CD4-positive, alpha-beta T cell (primary cell): ENCODE measurements around the gene CCDC116. TPM values are rescaled to one million over a fixed set of nuclear protein-coding genes. Genes with fewer than 3 reads are reported as not detected.
"Not testable (repeated sequence)": the region's sequence is repeated elsewhere in the genome, so short reads cannot be mapped to it uniquely, and the experiment has no call there.

Experiments
- ATAC-seq: fragments of 200-7000 bp; cut with Tn5 transposase; one replicate; pipeline ENCODE4 v1.10.0; 2022; ENCODE audit warnings: mild to moderate bottlenecking; ENCODE audit not compliant: poor library complexity
- CTCF ChIA-PET: fragments of 350-600 bp; sonication (Branson Sonifier 250); formaldehyde crosslinking; loops from one replicate; lab custom pipeline; 2021; ENCODE audit warnings: antibody characterized with exemption, inconsistent platforms; lab: Charles Lee
- POLR2A ChIA-PET: fragments of 350-600 bp; sonication (Branson Sonifier 250); formaldehyde crosslinking; loops from one replicate; lab custom pipeline; 2021; ENCODE audit warnings: antibody characterized with exemption, inconsistent platforms; lab: Charles Lee
- DNase-seq, 14 experiments: peaks; one replicate each; pipeline ENCODE4 v3.0.0-alpha.2; 2013 to 2020; ENCODE audit warnings: mixed read lengths in 2 of 14
- H3K27ac ChIP-seq, 2 donors: one replicate each; pipeline versions ENCODE4 v1.5.1 to v1.7.0; 2013; ENCODE audit warnings: low read length in 2 of 2, low read depth in 1 of 2, mild to moderate bottlenecking in 1 of 2
- H3K27me3 ChIP-seq, 2 experiments: 1 replicate in 1 of 2; 2 replicates in 1 of 2; pipeline versions ENCODE4 v1.6.1 to v1.7.0; 2013; ENCODE audit warnings: low read length in 2 of 2, control low read depth in 1 of 2, mild to moderate bottlenecking in 1 of 2, moderate library complexity in 1 of 2; ENCODE audit not compliant: insufficient read depth in 2 of 2, control insufficient read depth in 1 of 2
- H3K36me3 ChIP-seq: one replicate; pipeline ENCODE4 v1.6.1; 2013; ENCODE audit warnings: low read length, control low read depth; ENCODE audit not compliant: insufficient read depth
- H3K4me1 ChIP-seq: one replicate; pipeline ENCODE4 v1.6.1; 2013; ENCODE audit warnings: low read length, control low read depth; ENCODE audit not compliant: insufficient read depth
- H3K4me3 ChIP-seq: one replicate; pipeline ENCODE4 v1.5.1; 2013; ENCODE audit warnings: mild to moderate bottlenecking, low read length, moderate library complexity
- H3K9me3 ChIP-seq, 2 experiments: 1 replicate in 1 of 2; 2 replicates in 1 of 2; pipeline versions ENCODE4 v1.6.1 to v1.7.0; 2013; ENCODE audit warnings: low read length in 2 of 2, mild to moderate bottlenecking in 2 of 2, control low read depth in 1 of 2, moderate library complexity in 1 of 2; ENCODE audit not compliant: control insufficient read depth in 1 of 2, insufficient read depth in 1 of 2
- H3K27ac Mint-ChIP-seq: one replicate; pipeline ENCODE4 v1.8.0; 2020; ENCODE audit warnings: mixed read lengths
- H3K27me3 Mint-ChIP-seq: one replicate; pipeline ENCODE4 v1.8.0; 2021; ENCODE audit warnings: mixed read lengths
- H3K36me3 Mint-ChIP-seq: one replicate; pipeline ENCODE4 v1.8.0; 2021; ENCODE audit warnings: low read depth, mixed read lengths
- H3K4me1 Mint-ChIP-seq: one replicate; pipeline ENCODE4 v1.8.0; 2021; ENCODE audit warnings: low read depth, mixed read lengths
- H3K4me3 Mint-ChIP-seq: one replicate; pipeline ENCODE4 v1.8.0; 2020; ENCODE audit warnings: mild to moderate bottlenecking, mixed read lengths
- H3K9me3 Mint-ChIP-seq: one replicate; pipeline ENCODE4 v1.8.0; 2020; ENCODE audit warnings: mixed read lengths
- CTCF ChIP-seq: fragments of 200-600 bp; IDR thresholded peaks from one replicate; pipeline ENCODE4 v1.8.0; 2022; ENCODE audit warnings: antibody characterized with exemption, mild to moderate bottlenecking
- intact Hi-C, 2 experiments: fragments of 100-400 bp; cut with DNase I in 1 of 2; cut with micrococcal nuclease in 1 of 2; formaldehyde crosslinking; loops; one replicate each; pipeline versions ENCODE4 v1.15.1 to v1.9.0; 2023 to 2025; cut with DNase I, micrococcal nuclease
- total RNA-seq, 174 experiments: library from RNA in 2 of 174; stranded (reverse) in 2 of 174; gene quantifications; one replicate each; pipeline ENCODE4 v1.2.3 and lab custom pipeline; 2021 to 2026

The CCDC116 gene
- total RNA-seq, 2 experiments from 2014 or later: 0.14 to 0.20 TPM

GRCh38 chr22:21594865-21595452, 37.6 kb upstream of the CCDC116 start:
- no peak overlapping the region for H3K27ac ChIP-seq
- peaks cover 58% of the 10 kb centered on the region for H3K36me3 ChIP-seq
- ATAC-seq (no peak), DNase-seq (no peak)
- intact Hi-C loops: no loop called here
- CTCF ChIA-PET: no interaction called here
- peaks cover 69% of the 10 kb centered on the region for H3K4me1 Mint-ChIP-seq
- POLR2A ChIA-PET: no interaction called here
- H3K9me3 Mint-ChIP-seq: no peaks in the 10 kb centered on the region
- no peak for TF ChIP-seq CTCF
- no peaks in the 10 kb centered on the region for H3K27me3 ChIP-seq
- peaks cover 74% of the 10 kb centered on the region for H3K36me3 Mint-ChIP-seq
- no peaks in the 10 kb centered on the region for H3K27me3 Mint-ChIP-seq
- no peak overlapping the region for H3K4me3 Mint-ChIP-seq
- H3K9me3 ChIP-seq: no peaks in the 10 kb centered on the region
- H3K27ac Mint-ChIP-seq: peak overlapping the region; percentile 25
- H3K4me1 ChIP-seq: peaks cover 31% of the 10 kb centered on the region
- H3K4me3 ChIP-seq: no peak overlapping the region

GRCh38 chr22:21596356-21597135, 36.0 kb upstream of the CCDC116 start:
- peaks cover 21% of the 10 kb centered on the region for H3K4me1 ChIP-seq
- peaks cover 65% of the 10 kb centered on the region for H3K36me3 Mint-ChIP-seq
- H3K27me3 ChIP-seq, CTCF ChIA-PET, intact Hi-C loops, H3K9me3 ChIP-seq, H3K9me3 Mint-ChIP-seq, H3K4me3 Mint-ChIP-seq, H3K4me3 ChIP-seq, H3K27ac ChIP-seq, H3K27ac Mint-ChIP-seq, ATAC-seq, DNase-seq, H3K27me3 Mint-ChIP-seq: not testable (repeated sequence)
- H3K36me3 ChIP-seq: peaks cover 53% of the 10 kb centered on the region
- POLR2A ChIA-PET: interaction anchor here (1.2 kb wide), 1 partner anchor 33 kb away, joined by 3 read pairs; the partner anchor contains the start of gene YDJC
- peaks cover 56% of the 10 kb centered on the region for H3K4me1 Mint-ChIP-seq

- Mint-ChIP-seq H3K4me1 (peaks cover 52% of the 10 kb centered on the region), H3K9me3 (no peaks in the 10 kb centered on the region), H3K27ac (peak overlapping the region; percentile 32), H3K36me3 (peaks cover 57% of the 10 kb centered on the region), H3K4me3 (no peak overlapping the region), H3K27me3 (no peaks in the 10 kb centered on the region)
- CTCF ChIA-PET: interaction anchor here (1.2 kb wide), 1 partner anchor 45 kb away, joined by 4 read pairs; no protein-coding TSS in a partner anchor
- TF ChIP-seq CTCF: no peak
- H3K9me3 ChIP-seq: no peaks in the 10 kb centered on the region
- DNase-seq (no peak), ATAC-seq (no peak)
- POLR2A ChIA-PET: no interaction called here
- no peak overlapping the region for H3K4me3 ChIP-seq
- H3K36me3 ChIP-seq: peaks cover 42% of the 10 kb centered on the region
- no peak overlapping the region for H3K27ac ChIP-seq
- intact Hi-C loops: no loop called here
- peaks cover 21% of the 10 kb centered on the region for H3K4me1 ChIP-seq
- H3K27me3 ChIP-seq: no peaks in the 10 kb centered on the region
These were observed 34.3 kb upstream of the CCDC116 start for GRCh38 chr22:21598302-21598701.
